ENCODE data around the gene KLC4.
"Not testable (repeated sequence)": the region's sequence is repeated elsewhere in the genome, so short reads cannot be mapped to it uniquely, and the experiment has no call there.

The KLC4 gene

DNA sequence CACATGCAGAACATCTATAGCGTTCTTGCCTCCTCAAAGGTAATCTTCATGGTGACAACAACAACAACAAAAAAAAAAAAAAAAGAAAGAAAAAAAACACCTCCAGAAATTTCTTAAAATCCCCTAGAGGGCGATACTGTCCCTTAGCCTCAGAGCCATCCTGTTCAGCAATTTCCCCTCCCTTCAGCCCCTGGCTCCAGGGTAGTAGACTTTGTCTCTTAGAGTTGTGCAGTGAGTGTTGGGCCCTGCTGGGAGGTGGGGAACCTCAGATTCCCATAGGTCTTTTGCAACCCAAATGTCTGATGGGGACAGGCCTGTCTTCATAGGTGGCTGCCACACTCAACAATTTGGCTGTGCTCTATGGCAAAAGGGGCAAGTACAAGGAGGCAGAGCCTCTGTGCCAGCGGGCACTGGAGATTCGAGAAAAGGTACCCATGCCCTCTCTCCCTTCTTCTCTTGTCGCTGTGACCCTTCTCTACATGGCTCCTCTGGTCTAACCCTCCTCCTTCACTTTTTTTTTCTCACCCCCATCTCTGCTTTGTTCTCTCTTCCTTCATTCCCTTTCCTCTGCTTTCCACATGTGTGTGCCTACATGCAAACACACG is 10.7 kb downstream of the KLC4 start:
- no peak for DNase-seq (ENCODE audit: low spot score)

DNA sequence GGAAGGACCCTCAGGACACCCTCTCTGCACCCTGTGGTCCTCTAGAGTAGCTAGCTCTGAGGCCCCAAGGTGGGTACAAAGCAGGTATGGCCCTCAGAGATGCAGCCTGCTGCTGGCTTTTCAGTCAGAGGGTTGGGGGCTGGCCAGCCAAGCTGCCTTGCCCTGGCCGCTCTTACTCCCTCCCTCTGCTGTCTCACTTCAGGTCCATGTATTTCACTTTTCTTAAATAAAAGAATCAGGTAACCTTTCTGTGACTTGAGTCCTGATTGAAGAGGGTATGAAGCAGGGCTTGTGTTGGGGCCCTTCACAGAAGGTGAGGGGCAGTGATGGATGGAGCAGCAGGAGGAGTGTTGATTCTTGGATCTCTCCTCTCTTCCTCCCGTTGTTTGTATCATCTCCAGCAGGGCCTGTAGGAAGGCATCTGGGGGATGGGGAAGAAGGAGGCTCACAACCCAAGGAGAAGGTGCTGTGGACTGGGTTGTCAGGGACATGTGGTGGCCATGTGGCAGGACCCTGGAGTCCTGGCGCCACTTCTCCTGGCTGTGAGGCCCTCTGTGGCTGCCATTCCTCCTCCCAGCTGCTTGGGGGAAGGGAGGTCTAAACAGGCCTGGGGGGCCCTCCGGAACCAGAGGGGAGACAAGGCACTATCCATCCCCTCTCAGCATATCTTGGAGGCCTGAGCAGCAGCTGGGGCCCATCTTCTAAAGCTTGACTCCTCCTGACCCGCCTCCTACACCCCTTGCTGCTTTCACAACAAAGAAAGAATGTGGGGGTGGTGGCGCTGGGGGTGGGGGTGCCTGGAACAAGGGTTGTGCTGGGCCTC is 15.6 kb downstream of the KLC4 start:
- DNase-seq (ENCODE audit: low spot score), result no peak

DNA sequence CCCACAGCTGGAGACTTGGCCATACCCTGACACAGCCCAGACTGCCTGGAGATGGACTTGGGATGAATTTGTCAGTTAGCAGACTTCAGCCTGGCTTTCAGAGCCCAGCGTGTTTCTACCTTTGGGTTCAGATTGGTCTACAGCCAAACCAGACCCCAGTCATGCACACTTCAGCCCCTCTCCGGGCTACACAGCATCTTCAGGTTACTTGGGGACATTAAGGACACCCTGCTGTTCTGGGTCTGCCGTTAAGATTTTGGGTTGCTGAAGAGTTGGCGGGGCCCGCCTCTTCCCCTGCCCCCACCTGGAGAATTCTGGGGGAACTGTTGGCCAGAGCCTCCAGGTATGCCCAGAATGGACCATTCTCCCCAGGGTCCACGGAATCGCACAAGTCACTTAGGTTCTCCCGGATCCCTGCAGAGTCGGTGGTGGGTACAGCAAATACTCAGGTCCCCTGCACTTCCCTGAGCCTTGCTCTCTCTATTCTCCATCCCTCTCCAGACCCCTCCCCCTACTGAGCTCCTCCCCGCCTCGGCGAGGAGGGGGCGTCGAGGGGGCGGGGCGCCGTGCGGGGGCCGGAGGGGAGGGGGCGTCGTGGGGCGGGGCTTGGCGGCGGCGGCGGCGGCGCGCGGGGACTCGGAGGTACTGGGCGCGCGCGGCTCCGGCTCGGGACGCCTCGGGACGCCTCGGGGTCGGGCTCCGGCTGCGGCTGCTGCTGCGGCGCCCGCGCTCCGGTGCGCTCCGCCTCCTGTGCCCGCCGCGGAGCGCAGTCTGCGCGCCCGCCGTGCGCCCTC is 16.4 kb downstream of the KLC4 start, which contains the start of gene PTK7:
Gene PTK7, plus strand, starts transcription at position 645 of the 794 bp plus-strand sequence. CDS start 175 bp downstream, outside the sequence.
- no peak for DNase-seq (ENCODE audit: low spot score)

GRCh38 chr6:43076464-43077332 is 17.3 kb downstream of the KLC4 start:
- DNase-seq (ENCODE audit: low spot score), result no peak

DNA sequence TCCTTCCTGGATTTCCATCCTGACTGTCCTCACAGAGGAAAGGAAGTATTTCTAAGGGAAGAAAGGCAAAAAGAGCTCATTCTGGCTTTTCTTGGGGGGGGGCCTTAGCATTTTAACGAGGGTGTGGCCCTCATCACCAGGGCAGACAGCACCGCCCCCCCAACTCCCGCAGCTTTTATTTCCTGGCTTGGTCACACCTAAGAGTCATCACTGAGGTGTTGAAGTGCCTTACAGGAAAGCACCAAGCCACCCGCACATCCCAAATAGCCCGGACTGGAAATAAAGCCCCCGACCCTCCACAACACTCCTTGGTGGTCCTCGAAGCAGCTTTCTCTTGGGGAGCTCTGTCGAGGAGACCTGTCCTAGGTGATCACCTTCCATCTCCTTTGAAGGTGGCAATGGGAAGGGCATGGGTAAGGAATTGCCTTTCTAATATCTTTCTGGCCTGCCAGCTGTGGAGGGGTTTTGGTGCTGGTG is 17.9 kb downstream of the KLC4 start:
- no peak for DNase-seq (ENCODE audit: low spot score)

- no peak for DNase-seq (ENCODE audit: low spot score)
Measured at GRCh38 chr6:43077981-43078511, 18.6 kb downstream of the KLC4 start.

- no peak for DNase-seq (ENCODE audit: low spot score)
Measured at GRCh38 chr6:43078691-43079090, 19.3 kb downstream of the KLC4 start.

GRCh38 chr6:43081043-43081442 is 21.6 kb downstream of the KLC4 start:
- DNase-seq (ENCODE audit: low spot score), result no peak

DNA sequence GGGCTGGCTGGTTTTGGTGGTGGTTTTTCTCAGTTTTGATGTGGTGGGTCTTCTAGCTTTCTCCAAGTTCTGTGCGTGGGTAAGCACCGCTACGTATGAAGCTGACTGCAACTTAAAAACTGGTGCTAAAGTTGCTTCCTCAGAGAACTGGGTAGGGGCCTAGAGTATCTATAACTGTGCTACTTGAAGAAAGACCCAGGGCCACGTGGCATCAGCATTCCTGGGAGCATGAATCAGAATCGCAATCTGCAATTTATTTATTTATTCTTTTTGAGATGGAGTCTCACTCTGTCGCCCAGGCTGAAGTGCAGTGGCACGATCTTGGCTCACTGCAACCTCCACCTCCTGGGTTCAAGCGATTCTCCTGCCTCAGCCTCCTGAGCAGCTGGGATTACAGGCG is 22.5 kb downstream of the KLC4 start:
- not testable (repeated sequence) for DNase-seq (ENCODE audit: low spot score)

GRCh38 chr6:43082806-43083655 is 23.6 kb downstream of the KLC4 start:
- DNase-seq (ENCODE audit: low spot score), result no peak

- no peak for DNase-seq (ENCODE audit: low spot score)
Measured at GRCh38 chr6:43086022-43086658, 26.7 kb downstream of the KLC4 start.

GRCh38 chr6:43088654-43089056 is 29.2 kb downstream of the KLC4 start:
- DNase-seq (ENCODE audit: low spot score), result no peak

DNA sequence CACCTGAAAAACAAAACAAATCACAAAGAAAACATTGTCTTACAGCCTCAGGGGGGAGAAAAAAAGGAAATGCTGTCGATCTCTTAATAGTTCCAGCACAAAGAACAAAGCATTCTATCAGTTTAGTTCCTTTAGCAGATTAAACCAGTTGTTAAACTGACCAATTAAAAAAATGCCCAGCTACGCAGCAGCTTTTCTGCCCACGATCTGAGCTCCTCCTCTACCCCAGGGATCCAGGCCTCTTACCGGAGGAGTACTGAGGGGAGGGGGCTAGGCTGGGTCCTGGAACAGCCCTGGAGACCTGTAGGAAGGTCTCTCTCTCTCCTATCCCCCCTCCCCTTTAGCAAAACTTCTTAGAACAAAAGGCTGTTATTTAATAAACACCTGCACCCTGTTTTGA is 30.0 kb downstream of the KLC4 start:
- DNase-seq (ENCODE audit: low spot score), result no peak

DNA sequence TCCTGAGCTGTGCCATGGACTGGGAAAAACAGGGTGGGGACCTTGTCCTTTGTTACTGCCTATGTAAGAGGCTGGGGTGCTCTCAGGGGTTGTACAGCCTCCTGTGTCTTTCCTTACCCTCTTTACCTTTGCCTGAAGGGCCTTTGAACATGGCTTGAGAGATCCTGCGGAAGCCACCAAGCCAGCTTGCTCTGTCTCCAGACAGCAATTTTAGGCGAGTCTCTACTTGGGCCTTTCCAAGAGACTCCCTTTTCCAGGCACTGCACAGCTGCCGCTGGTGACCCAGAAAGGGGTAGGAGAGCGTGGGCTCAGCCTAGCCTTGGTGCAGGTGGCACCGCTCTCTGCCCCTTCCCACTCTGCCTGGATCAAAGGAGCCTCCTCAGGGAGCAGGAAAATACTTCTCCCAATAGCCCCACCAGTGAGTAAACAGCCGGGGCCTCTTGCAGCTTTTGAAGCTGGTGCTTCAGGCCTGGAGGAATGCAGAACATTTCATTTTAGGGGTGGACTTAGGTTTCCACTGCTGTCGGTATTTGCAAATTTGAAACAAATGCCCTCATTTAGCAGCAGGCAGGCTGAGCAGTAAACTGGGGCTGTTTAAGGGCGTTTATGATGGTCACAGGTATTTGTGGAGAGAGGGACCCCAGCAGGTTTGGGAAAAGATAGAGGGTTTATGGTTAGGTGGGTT is 30.6 kb downstream of the KLC4 start:
- DNase-seq (ENCODE audit: low spot score), result no peak

DNA sequence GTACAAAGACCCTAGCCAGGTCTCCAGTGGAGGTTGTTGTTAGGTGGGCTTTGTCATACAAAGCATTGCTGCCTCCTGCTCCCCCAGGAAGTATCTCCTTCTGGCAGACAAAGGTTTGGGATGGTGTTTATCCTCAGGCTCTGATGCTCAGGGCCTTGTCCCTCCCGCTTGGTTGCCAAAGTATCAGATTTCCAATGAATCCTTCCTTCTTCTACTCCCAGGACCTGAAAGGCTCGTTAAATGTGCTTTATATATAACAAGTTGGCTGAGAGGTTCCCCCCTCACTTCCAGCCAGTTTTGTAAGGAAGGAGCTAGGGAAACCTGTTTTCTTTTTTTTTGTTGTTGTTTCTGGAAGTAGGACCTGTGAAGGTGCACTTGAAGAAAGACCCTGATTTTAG is 31.1 kb downstream of the KLC4 start:
- DNase-seq (ENCODE audit: low spot score), result no peak

- DNase-seq (ENCODE audit: low spot score), result no peak
Measured at GRCh38 chr6:43091020-43091419, 31.6 kb downstream of the KLC4 start.

DNA sequence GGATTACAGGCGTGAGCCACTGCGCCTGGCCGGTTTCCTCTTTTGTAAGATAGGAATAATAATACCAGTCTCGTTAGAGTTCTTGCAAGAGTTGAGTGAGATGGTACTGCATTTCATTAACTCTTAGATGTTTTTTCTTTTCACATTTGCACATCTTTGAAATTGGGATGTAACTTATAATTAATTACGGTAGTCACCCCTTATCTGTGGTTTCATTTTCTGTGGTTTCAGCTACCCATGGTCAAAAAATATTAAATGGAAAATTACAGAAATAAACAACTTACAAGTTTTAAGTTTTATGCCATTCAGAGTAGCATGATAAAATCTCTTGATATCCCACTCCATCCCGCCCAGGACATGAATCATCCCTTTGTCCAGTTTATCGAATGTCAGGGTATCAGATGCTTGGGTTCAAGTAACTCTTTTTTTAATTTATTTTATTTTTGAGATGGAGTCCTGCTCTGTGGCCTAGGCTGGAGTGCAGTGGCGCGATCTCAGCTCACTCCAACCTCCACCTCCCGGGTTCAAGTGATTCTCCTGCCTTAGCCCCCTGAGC is 32.1 kb downstream of the KLC4 start:
- no peak for DNase-seq (ENCODE audit: low spot score)

GRCh38 chr6:43092635-43093034 is 33.2 kb downstream of the KLC4 start:
- DNase-seq (ENCODE audit: low spot score), result no peak

All from CD4-positive, alpha-beta T cell treated with Interleukin-6 at 100 ng/mL for 8 hours (primary cell).